Measurements from ENCODE around the gene RGMA.

DNA sequence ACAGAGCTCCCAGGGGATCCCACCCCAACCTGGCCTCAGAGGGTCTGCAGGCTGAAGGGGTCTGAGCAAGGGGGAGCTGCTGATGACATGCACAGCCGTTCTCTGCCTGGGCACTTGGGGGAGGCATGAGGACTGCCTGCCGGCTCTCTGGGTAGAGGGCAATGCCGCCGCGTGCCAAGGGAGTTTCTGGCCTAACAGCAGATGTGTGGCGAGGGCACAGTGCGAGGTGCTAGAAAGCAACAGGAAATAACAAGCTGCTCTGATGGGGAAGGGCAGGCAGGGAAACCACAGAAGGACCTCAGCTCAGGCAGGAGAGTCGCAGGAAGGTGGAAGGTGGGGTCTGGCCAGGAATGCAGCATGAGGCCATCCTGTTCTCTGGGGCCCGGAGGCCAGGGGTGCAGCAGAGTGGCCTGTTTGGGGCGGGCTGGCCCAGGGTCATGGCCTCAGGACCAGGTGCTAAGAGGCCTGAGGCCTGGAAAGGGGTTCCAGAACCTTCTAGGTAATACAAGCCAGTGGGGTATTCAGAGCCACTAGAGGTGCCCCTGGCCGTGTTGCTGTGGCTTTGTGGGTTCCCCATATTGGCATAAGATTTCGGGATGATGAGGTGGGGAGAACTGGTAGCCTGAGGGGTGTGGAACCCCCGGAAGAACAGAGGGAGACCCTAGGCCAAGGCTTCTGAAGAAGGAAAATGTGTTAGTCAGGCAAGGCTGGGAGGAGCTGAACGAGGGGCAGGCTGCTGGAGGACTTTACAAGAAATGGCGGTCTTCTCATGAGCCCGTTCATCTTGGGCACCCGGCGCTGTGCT lies 41.2 kb downstream of the RGMA start:
- no peak for TF ChIP-seq POLR2A (IDR thresholded peaks at IDR 0.05; ENCODE audit: low read depth, low read length)
- TF ChIP-seq POLR2AphosphoS5 (IDR thresholded peaks at IDR 0.05; ENCODE audit: low read depth, low read length) = no peak

Measured in GM12892 (cell line).